GM18511 (cell line): ENCODE results near the gene NECAB3.
A peak's percentile ranks its signal among the peaks of the same experiment; 100 is the strongest.
"Not testable (repeated sequence)": the region's sequence is repeated elsewhere in the genome, so short reads cannot be mapped to it uniquely, and the experiment has no call there.

Source experiments
- ATAC-seq: cut with Tn5 transposase; IDR thresholded peaks from one replicate; pipeline ENCODE4 v1.9.1; 2021; ENCODE audit warnings: mild to moderate bottlenecking, moderate library complexity; ENCODE audit not compliant: unreplicated experiment

Gene NECAB3

GRCh38 chr20:33651562-33652048 lies 22.6 kb downstream of the NECAB3 start:
- ATAC-seq: no peak

- no peak for ATAC-seq
Measured at GRCh38 chr20:33650753-33651561, 23.3 kb downstream of the NECAB3 start.

- no peak for ATAC-seq
Measured at GRCh38 chr20:33650111-33650752, 24.0 kb downstream of the NECAB3 start.

GRCh38 chr20:33649201-33649681 lies 25.0 kb downstream of the NECAB3 start:
- ATAC-seq: no peak

- no peak for ATAC-seq
Measured at GRCh38 chr20:33648396-33649004, 25.7 kb downstream of the NECAB3 start.

- ATAC-seq: peak; percentile 85
Measured at GRCh38 chr20:33647603-33648395, 26.4 kb downstream of the NECAB3 start.

GRCh38 chr20:33646959-33647602 lies 27.1 kb downstream of the NECAB3 start:
- ATAC-seq: not testable (repeated sequence)

GRCh38 chr20:33646191-33646590 lies 28.0 kb downstream of the NECAB3 start:
- ATAC-seq: no peak

- no peak for ATAC-seq
Measured at GRCh38 chr20:33645396-33645795, 28.8 kb downstream of the NECAB3 start.

GRCh38 chr20:33645072-33645358 lies 29.2 kb downstream of the NECAB3 start:
- ATAC-seq: no peak

- no peak for ATAC-seq
Measured at GRCh38 chr20:33644313-33645071, 29.7 kb downstream of the NECAB3 start.

GRCh38 chr20:33640287-33640686 lies 33.9 kb downstream of the NECAB3 start:
- ATAC-seq: no peak

- no peak for ATAC-seq
Measured at GRCh38 chr20:33636776-33637175, 37.5 kb downstream of the NECAB3 start.

- no peak for ATAC-seq
Measured at GRCh38 chr20:33635341-33635740, 38.9 kb downstream of the NECAB3 start.

- ATAC-seq: not testable (repeated sequence)
Measured at GRCh38 chr20:33631910-33632309, 42.3 kb downstream of the NECAB3 start.

GRCh38 chr20:33630507-33630906 lies 43.7 kb downstream of the NECAB3 start:
- no peak for ATAC-seq

- no peak for ATAC-seq
Measured at GRCh38 chr20:33629979-33630378, 44.2 kb downstream of the NECAB3 start.

GRCh38 chr20:33629533-33629932 lies 44.7 kb downstream of the NECAB3 start:
- no peak for ATAC-seq

GRCh38 chr20:33627577-33628216 lies 46.5 kb downstream of the NECAB3 start:
- no peak for ATAC-seq
